GOT3 (cell line): Measurements from ENCODE around the gene MTMR6.
"Not testable (repeated sequence)": the region's sequence is repeated elsewhere in the genome, so short reads cannot be mapped to it uniquely, and the experiment has no call there.

Source experiments
- DNase-seq: peaks from one replicate; lab custom pipeline; 2025; ENCODE audit warnings: mixed read lengths; lab: John Stamatoyannopoulos, UW

MTMR6 gene

GRCh38 chr13:25286969-25287961 is at the start of gene MTMR6:
TSS of gene MTMR6 (minus strand) at chr13:25287488. CDS start at chr13:25287247, 241 bp downstream.
- peak; percentile 85 for DNase-seq

- no peak for DNase-seq
Measured at GRCh38 chr13:25335856-25336255, 48.6 kb upstream of the MTMR6 start.

DNA sequence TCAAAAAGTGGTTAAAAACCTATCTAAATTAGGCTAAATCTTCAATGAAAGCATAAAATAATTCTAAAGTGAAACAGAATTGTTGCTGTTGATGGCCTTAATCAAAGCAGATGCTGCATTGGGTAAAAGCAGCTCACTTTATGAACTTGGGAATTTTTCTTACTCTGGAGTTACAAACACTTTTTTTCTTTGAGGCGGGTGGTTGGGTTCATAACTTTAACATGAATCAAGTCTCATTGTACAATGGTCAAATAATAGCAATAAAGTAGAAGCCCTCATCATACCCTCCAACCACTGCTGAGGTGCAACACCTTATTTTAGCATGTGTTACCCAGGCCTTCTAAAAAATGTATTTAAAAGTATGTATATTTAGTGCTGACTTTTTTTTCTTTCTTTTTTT is 43.3 kb upstream of the MTMR6 start:
- DNase-seq = no peak

GRCh38 chr13:25329706-25330105 is 42.4 kb upstream of the MTMR6 start:
- no peak for DNase-seq

GRCh38 chr13:25324100-25324499 is 36.8 kb upstream of the MTMR6 start:
- no peak for DNase-seq

GRCh38 chr13:25319771-25320170 is 32.5 kb upstream of the MTMR6 start:
- no peak for DNase-seq

GRCh38 chr13:25318946-25319345 is 31.7 kb upstream of the MTMR6 start:
- DNase-seq = not testable (repeated sequence)

DNA sequence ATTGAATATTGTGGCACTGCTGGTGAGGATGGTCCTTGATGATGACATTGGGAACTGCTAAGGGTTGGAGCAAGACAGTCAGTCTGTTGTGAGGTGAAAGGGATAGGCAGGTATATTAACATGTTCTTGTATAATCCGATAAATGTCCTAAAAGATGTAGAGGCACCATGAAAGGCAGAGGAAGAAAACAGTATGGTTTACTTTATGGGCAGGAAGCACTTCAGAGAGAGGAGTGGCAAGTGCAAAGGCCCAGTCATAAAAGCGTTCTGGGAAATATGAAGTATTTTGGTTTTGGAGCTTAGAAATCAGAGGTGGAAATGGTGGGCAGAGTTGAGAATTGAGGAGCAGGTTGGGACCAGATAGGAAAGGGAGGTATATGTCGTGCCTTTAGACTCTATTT is 23.6 kb upstream of the MTMR6 start:
- DNase-seq = no peak

- no peak for DNase-seq
Measured at GRCh38 chr13:25306671-25307464, 19.6 kb upstream of the MTMR6 start.

- DNase-seq = no peak
Measured at GRCh38 chr13:25302121-25302520, 14.8 kb upstream of the MTMR6 start.

DNA sequence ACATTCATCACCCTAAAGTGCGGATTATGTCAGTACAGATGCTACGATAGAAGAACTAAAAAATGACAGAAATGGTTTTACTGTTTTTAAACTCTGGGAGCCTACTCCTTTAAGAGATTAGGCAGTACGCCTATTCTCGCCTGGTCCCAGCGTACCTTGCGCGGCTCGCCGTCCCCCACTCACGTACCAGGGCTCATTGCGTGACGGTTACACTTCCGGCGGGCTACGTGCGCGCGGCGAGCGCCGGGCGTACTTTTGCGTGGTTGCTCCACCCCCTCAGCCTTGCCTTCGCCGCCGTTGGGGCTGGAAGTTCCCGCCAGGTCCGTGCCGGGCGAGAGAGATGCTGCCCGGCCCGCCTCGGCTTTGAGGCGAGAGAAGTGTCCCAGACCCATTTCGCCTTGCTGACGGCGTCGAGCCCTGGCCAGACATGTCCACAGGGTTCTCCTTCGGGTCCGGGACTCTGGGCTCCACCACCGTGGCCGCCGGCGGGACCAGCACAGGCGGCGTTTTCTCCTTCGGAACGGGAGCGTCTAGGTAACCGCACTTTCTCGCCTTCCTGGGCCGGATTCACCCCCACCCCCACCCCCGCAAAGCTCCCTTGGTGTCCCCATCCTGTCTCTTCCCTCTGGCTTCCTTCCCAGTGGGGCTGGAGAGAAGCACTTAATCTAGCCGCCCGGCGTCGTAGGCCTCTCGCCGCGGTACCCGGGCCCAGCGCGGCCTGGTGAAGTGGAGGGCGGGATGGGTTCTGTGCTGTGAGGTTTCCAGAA is 14.2 kb upstream of the MTMR6 start, which contains the start of gene NUP58:
Gene NUP58, plus strand, starts transcription at position 279 of the 767 bp plus-strand sequence. Its CDS starts 149 bp downstream, at position 428.
- DNase-seq = peak; percentile 67

- no peak for DNase-seq
Measured at GRCh38 chr13:25300861-25301346, 13.6 kb upstream of the MTMR6 start.

GRCh38 chr13:25295701-25296100 is 8.4 kb upstream of the MTMR6 start:
- DNase-seq = no peak

DNA sequence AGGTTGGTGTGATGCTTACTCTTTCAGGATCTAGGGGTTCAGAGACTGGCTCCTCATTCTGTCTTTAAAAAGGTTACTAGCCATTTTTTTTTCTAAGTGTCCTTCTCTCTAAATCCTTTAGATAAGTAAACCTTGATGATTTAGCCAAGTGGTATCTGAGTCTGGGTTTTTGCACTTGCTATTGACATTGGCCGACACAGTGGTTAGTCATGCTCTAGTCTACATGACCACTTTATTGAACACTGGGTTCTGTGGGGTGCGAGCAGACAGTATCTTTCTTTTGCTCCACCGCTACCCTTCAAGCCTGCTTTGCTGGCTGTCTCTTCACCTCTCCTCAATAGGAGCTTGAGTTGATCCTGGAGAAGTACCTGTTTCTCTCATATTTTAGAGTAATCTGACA is 7.9 kb upstream of the MTMR6 start:
- no peak for DNase-seq

DNA sequence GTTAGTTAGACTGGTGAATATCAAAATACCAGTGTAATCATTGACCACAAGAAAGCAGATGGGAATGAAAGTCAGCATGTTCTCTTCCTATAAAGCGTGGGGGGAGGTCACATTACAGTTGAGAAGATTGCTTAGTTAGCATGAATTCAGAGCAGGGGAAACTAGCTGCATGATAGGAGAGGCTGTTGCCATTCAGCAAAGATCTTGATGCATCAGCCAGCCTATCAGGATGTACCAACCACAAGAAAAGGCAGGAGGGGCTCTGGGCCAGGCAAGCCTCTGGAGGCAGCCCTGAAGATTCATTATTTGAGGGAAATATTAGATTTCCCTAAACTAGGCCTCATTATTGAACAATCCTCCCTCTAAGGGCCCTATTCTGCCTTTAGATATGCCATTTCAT is 5.0 kb upstream of the MTMR6 start:
- DNase-seq = no peak

GRCh38 chr13:25291691-25292090 is 4.4 kb upstream of the MTMR6 start:
- no peak for DNase-seq

GRCh38 chr13:25288966-25289365 is 1.7 kb upstream of the MTMR6 start:
- DNase-seq = no peak

DNA sequence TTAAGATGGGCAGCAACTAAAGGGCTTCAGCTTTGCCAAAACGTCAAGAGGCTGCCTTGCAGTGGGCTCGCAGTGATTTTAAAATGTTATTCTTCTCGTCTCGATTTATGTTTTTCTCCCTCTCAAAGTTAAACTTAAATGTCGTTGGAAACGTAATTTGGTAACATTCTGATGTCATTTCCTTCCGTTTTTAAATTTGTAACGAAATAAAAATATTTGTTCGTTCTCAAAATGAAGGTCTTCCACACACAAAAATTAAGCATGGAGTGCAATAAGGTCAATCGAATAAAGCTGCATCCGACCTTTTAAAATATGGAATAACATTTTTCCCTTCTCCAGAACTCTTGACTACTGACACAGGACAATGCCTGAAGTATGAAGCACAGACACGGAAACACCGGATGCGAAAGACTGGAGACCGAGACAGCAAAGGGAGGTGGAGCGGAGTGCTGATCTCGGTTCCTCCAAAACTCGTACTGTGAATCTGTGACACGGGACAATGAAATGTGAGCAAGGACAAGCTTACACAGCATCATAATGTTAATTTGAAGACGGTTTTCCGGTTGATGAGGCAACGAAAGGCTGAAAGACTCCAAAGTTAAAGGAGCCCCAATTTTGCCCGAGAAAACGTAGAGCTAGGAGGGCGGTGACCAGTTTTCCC is 850 bp downstream of the MTMR6 start:
- no peak for DNase-seq

DNA sequence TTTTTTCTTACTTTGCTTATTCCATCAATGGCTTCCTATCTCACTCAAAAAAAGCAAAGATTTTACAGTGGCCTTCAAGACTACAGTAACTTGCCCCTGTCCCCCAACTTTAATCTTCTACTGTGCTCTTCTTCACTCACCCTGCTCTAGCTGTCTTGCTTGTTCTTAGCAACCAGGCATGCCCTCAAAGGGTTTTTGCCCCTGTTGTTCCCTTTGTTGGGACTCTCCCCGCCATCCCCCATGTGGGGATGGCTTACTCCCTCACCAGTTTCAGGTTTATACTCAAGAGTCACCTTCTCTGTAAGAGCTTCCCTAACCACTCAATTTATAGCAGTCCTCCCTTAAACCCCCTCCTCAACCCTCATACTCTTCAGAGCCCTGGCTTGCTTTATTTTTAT is 5.4 kb downstream of the MTMR6 start:
- no peak for DNase-seq

GRCh38 chr13:25281193-25281934 is 5.9 kb downstream of the MTMR6 start:
- DNase-seq = no peak

GRCh38 chr13:25280396-25280795 is 6.9 kb downstream of the MTMR6 start:
- DNase-seq = no peak
